Astrocyte (in vitro differentiated cells and primary cell): ENCODE data around the gene UBD.

Source experiments
- CTCF ChIP-seq: IDR thresholded peaks from 2 replicates; pipeline ENCODE4 v1.5.1; 2011; ENCODE audit warnings: low read depth, mild to moderate bottlenecking, inconsistent platforms, low read length, moderate library complexity; ENCODE audit not compliant: insufficient read depth
- EZH2 ChIP-seq: IDR thresholded peaks from 2 replicates; pipeline ENCODE4 v1.6.1; 2012; ENCODE audit warnings: mild to moderate bottlenecking, low read length, inconsistent platforms; ENCODE audit not compliant: insufficient read depth

DNA sequence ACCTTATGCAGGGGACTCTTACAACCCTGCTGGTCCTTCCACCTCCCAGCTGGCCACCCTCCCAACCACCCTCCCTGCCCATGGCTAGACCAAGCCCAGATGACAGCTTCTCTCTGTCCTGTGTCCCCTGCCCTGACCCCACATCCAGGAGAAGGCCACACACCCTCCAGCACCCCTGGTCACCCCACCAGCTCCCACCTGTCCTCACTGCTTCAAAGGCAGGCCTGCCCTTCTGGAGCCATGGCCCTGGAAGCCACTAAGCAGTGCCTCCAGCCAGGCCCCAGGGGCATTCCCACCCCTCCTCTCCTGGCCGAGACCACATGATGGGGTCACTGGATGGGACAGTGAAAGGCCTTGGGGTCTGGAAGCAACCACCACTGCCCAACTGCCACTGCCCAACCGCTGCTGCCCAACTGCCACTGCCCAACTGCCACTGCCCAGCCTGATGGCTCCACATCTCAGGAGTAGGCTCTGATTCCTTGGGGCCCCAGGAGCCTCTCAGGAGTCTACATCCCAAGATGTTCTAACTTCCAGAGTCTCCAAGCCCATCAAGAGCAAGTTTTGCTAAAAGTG is 30.5 kb downstream of the UBD start:
- no peak for TF ChIP-seq CTCF
- no peak for TF ChIP-seq EZH2
